ENCODE measurements around the gene MACROH2A1.

MACROH2A1 gene

GRCh38 chr5:135317286-135317685, 81.7 kb downstream of the MACROH2A1 start:
- in situ Hi-C loops (cut with MboI; ENCODE audit: low sequenced_read_pairs, unreplicated experiment), result no loop called here
- no peak for TF ChIP-seq CTCF (IDR thresholded peaks at IDR 0.05; ENCODE audit: borderline replicate concordance, control extremely low read depth, extremely low read depth, insufficient read depth, missing control alignments)

GRCh38 chr5:135315386-135315785, 83.6 kb downstream of the MACROH2A1 start:
- no peak for TF ChIP-seq CTCF (IDR thresholded peaks at IDR 0.05; ENCODE audit: borderline replicate concordance, control extremely low read depth, extremely low read depth, insufficient read depth, missing control alignments)
- peak; percentile 3 for DNase-seq (ENCODE audit: low spot score)
- in situ Hi-C loops (cut with MboI; ENCODE audit: low sequenced_read_pairs, unreplicated experiment), result no loop called here

More at GRCh38 chr5:135317286-135317685, 81.7 kb downstream of the MACROH2A1 start:
- DNase-seq (ENCODE audit: low spot score), result no peak

- peak; percentile 3 for DNase-seq (ENCODE audit: low spot score)
- in situ Hi-C loops (cut with MboI; ENCODE audit: low sequenced_read_pairs, unreplicated experiment), result no loop called here
- no peak for TF ChIP-seq CTCF (IDR thresholded peaks at IDR 0.05; ENCODE audit: borderline replicate concordance, control extremely low read depth, extremely low read depth, insufficient read depth, missing control alignments)
Measured at GRCh38 chr5:135313946-135314345, 85.1 kb downstream of the MACROH2A1 start.

- DNase-seq (ENCODE audit: low spot score), result peak; percentile 7
- in situ Hi-C loops (cut with MboI; ENCODE audit: low sequenced_read_pairs, unreplicated experiment), result no loop called here
Measured at GRCh38 chr5:135313405-135313804, 85.6 kb downstream of the MACROH2A1 start.

GRCh38 chr5:135312255-135312935, 86.6 kb downstream of the MACROH2A1 start:
- no peak for DNase-seq (ENCODE audit: low spot score)
- no peak for TF ChIP-seq CTCF (IDR thresholded peaks at IDR 0.05; ENCODE audit: borderline replicate concordance, control extremely low read depth, extremely low read depth, insufficient read depth, missing control alignments)
- in situ Hi-C loops (cut with MboI; ENCODE audit: low sequenced_read_pairs, unreplicated experiment), result no loop called here

More at GRCh38 chr5:135313405-135313804, 85.6 kb downstream of the MACROH2A1 start:
- TF ChIP-seq CTCF (IDR thresholded peaks at IDR 0.05; ENCODE audit: borderline replicate concordance, control extremely low read depth, extremely low read depth, insufficient read depth, missing control alignments), result no peak

GRCh38 chr5:135310328-135310989, 88.6 kb downstream of the MACROH2A1 start:
- TF ChIP-seq CTCF (IDR thresholded peaks at IDR 0.05; ENCODE audit: borderline replicate concordance, control extremely low read depth, extremely low read depth, insufficient read depth, missing control alignments), result no peak
- in situ Hi-C loops (cut with MboI; ENCODE audit: low sequenced_read_pairs, unreplicated experiment), result no loop called here
- no peak for DNase-seq (ENCODE audit: low spot score)

Data from GM13976 (cell line).